MM.1S (cell line): ENCODE measurements around the gene FAM107B.

Source experiments
- DNase-seq: peaks from one replicate; pipeline ENCODE4 v3.0.0-alpha.2; 2015
- H2AFZ ChIP-seq: fragments of 300-600 bp; sonication (generic); 2 replicates; pipeline ENCODE4 v1.6.0; 2016; ENCODE audit warnings: antibody characterized with exemption, low read length
- H3F3A ChIP-seq: fragments of 300-600 bp; sonication (generic); 2 replicates; pipeline ENCODE4 v1.6.1; 2016; ENCODE audit warnings: mild to moderate bottlenecking, antibody characterized with exemption, low read length, moderate library complexity, mixed read lengths; ENCODE audit not compliant: insufficient read depth
- H3K27ac ChIP-seq: fragments of 300-600 bp; sonication (generic); 2 replicates; pipeline ENCODE4 v1.5.1; 2016; ENCODE audit warnings: mild to moderate bottlenecking, low read length
- H3K27me3 ChIP-seq: fragments of 300-600 bp; sonication (generic); replicated peaks from 2 replicates; pipeline ENCODE4 v1.6.0; 2016; ENCODE audit warnings: low read length; ENCODE audit not compliant: insufficient read depth
- H3K36me3 ChIP-seq: fragments of 300-600 bp; sonication (generic); replicated peaks from 2 replicates; pipeline ENCODE4 v1.6.1; 2016; ENCODE audit warnings: mild to moderate bottlenecking, low read length, mixed read lengths; ENCODE audit not compliant: insufficient read depth
- H3K4me1 ChIP-seq: fragments of 300-600 bp; sonication (generic); 2 replicates; pipeline ENCODE4 v1.6.1; 2016; ENCODE audit warnings: low read length, mixed read lengths
- H3K4me2 ChIP-seq: fragments of 300-600 bp; sonication (generic); 2 replicates; pipeline ENCODE4 v1.6.0; 2016; ENCODE audit warnings: low read depth, low read length
- H3K4me3 ChIP-seq: fragments of 300-600 bp; sonication (generic); 2 replicates; pipeline ENCODE4 v1.5.1; 2016; ENCODE audit warnings: low read length, mixed read lengths
- H3K79me2 ChIP-seq: fragments of 300-600 bp; sonication (generic); 2 replicates; pipeline ENCODE4 v1.6.1; 2016; ENCODE audit warnings: mixed run types, low read length, mixed read lengths
- H3K9ac ChIP-seq: fragments of 300-600 bp; sonication (generic); 2 replicates; pipeline ENCODE4 v1.6.1; 2016; ENCODE audit warnings: low read length, mixed read lengths
- H3K9me2 ChIP-seq: fragments of 300-600 bp; sonication (generic); replicated peaks from 2 replicates; pipeline ENCODE4 v1.6.1; 2016; ENCODE audit warnings: mild to moderate bottlenecking, low read length, mixed read lengths; ENCODE audit not compliant: insufficient read depth
- H3K9me3 ChIP-seq: fragments of 300-600 bp; sonication (generic); replicated peaks from 2 replicates; pipeline ENCODE4 v1.6.1; 2016; ENCODE audit warnings: mild to moderate bottlenecking, low read length, mixed read lengths; ENCODE audit not compliant: insufficient read depth
- H4K20me1 ChIP-seq: fragments of 300-600 bp; sonication (generic); 2 replicates; pipeline ENCODE4 v1.6.1; 2016; ENCODE audit warnings: mild to moderate bottlenecking, low read length, moderate library complexity, mixed read lengths; ENCODE audit not compliant: insufficient read depth
- EZH2 ChIP-seq: fragments of 300-600 bp; sonication (generic); optimal IDR thresholded peaks from 2 replicates; pipeline ENCODE3; 2017; ENCODE audit warnings: low read depth, mild to moderate bottlenecking, antibody characterized with exemption, low read length, mixed read lengths
- EZH2phosphoT487 ChIP-seq: fragments of 300-600 bp; sonication (generic); IDR thresholded peaks from 2 replicates; pipeline ENCODE4 v1.6.1; 2018; ENCODE audit warnings: antibody characterized with exemption, low read length
- TF ChIP-seq, protein P1 (sequence below): fragments of 300-600 bp; sonication (generic); IDR thresholded peaks from 2 replicates; pipeline ENCODE4 v1.5.1; 2016; ENCODE audit warnings: antibody characterized with exemption, low read length, mixed read lengths

Gene FAM107B

DNA sequence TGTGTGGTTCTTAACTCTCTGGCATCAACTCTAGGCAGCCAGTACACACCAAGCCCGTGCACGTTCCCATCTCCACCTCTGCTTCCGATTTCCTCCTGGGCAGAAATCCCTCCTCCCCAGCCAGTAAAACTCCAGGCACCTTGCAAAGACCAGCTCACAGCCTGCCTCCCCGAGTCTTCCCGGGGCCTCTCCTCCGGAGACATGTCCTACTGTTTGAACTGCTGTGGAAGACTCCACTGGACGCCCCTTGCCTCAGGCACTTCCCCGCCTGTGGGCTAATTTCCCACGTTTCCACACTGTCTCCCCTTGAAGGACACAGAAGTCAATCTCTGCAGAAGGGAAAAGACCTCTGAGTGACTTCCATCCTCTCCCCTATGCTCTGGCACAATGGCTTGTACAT is 233.3 kb downstream of the FAM107B start:
- no peak overlapping the region for H3K27ac ChIP-seq
- TF ChIP-seq EZH2 (no peak), EZH2phosphoT487 (no peak)
- TF ChIP-seq, protein P1, sequence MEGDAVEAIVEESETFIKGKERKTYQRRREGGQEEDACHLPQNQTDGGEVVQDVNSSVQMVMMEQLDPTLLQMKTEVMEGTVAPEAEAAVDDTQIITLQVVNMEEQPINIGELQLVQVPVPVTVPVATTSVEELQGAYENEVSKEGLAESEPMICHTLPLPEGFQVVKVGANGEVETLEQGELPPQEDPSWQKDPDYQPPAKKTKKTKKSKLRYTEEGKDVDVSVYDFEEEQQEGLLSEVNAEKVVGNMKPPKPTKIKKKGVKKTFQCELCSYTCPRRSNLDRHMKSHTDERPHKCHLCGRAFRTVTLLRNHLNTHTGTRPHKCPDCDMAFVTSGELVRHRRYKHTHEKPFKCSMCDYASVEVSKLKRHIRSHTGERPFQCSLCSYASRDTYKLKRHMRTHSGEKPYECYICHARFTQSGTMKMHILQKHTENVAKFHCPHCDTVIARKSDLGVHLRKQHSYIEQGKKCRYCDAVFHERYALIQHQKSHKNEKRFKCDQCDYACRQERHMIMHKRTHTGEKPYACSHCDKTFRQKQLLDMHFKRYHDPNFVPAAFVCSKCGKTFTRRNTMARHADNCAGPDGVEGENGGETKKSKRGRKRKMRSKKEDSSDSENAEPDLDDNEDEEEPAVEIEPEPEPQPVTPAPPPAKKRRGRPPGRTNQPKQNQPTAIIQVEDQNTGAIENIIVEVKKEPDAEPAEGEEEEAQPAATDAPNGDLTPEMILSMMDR = no peak
- H3K9me2 ChIP-seq = no peaks in the 10 kb centered on the region
- H3K79me2 ChIP-seq = peaks cover 100% of the 10 kb centered on the region
- no peaks in the 10 kb centered on the region for H4K20me1 ChIP-seq
- no peak overlapping the region for H3K4me2 ChIP-seq
- H2AFZ ChIP-seq = no peak overlapping the region
- no peaks in the 10 kb centered on the region; the same call in none of the 2 replicates for H3K36me3 ChIP-seq
- H3K9me3 ChIP-seq = no peaks in the 10 kb centered on the region
- no peak for DNase-seq
- no peaks in the 10 kb centered on the region for H3K27me3 ChIP-seq
- no peak overlapping the region for H3K9ac ChIP-seq
- peaks cover 13% of the 10 kb centered on the region; the same call in 1 of the 2 replicates for H3K4me1 ChIP-seq
- H3K4me3 ChIP-seq = no peak overlapping the region
- H3F3A ChIP-seq = no peaks in the 10 kb centered on the region

DNA sequence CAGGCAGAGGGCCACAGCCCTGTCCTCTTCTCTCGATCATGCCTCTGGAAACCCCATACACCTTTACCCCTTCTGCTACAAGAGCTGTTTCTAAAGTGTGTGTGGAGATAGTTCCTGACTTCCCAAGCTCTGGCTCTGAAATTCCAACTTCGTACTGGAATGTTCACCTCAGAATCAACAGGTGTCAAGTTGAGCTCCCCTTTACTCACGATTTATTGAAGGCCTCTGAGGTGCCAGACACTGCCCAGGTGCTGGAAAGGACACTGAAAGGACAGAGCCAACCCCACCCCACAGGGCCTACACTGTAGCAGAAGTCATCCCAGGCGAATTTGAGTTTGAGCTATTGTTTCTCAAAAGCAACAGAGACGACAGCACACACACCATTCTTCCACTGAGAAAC is 234.1 kb downstream of the FAM107B start:
- peaks cover 10% of the 10 kb centered on the region; the same call in 1 of the 2 replicates for H3K4me1 ChIP-seq
- TF ChIP-seq, protein P1 = no peak
- TF ChIP-seq EZH2phosphoT487 (no peak), EZH2 (no peak)
- H4K20me1 ChIP-seq = no peaks in the 10 kb centered on the region

DNA sequence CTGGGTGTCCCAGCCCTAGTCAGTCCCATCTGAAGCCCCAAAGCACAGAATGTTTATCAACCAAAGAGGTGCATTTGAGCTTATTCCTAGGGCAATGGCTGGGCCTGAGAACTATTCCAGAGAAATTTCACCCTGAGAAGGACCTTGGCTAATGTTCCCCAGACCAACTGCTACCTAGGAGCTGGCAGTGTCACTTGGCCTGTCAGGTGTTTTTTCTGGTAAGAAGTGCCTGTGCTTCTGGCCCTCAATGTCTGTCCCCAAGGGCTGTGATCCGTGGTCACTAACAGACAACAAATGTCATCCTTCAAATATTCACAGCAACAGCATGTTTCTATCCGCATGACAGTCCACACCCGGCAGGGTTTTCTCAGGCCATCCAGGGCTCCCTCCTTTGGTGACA is 234.6 kb downstream of the FAM107B start:
- H2AFZ ChIP-seq = no peak overlapping the region
- TF ChIP-seq EZH2phosphoT487 = no peak
- TF ChIP-seq, protein P1 = no peak
- TF ChIP-seq EZH2 = no peak
- no peak for DNase-seq
- peak overlapping the region; percentile 10; the same call in 1 of the 2 replicates for H3K27ac ChIP-seq
- no peaks in the 10 kb centered on the region for H3K27me3 ChIP-seq
- H3K79me2 ChIP-seq = peaks cover 100% of the 10 kb centered on the region
- H3K9ac ChIP-seq = no peak overlapping the region
- no peak overlapping the region for H3K4me3 ChIP-seq
- no peaks in the 10 kb centered on the region for H3K9me2 ChIP-seq
- no peaks in the 10 kb centered on the region for H3F3A ChIP-seq
- no peaks in the 10 kb centered on the region for H3K9me3 ChIP-seq
- H3K36me3 ChIP-seq = no peaks in the 10 kb centered on the region; the same call in none of the 2 replicates
- H3K4me1 ChIP-seq = peaks cover 10% of the 10 kb centered on the region; the same call in 1 of the 2 replicates
- H3K4me2 ChIP-seq = no peak overlapping the region
- no peaks in the 10 kb centered on the region for H4K20me1 ChIP-seq

More for the DNA sequence above, 234.1 kb downstream of the FAM107B start:
- Histone ChIP-seq H3K79me2 (peaks cover 100% of the 10 kb centered on the region), H3K4me3 (no peak overlapping the region), H3K36me3 (no peaks in the 10 kb centered on the region; the same call in none of the 2 replicates), H3K9me3 (no peaks in the 10 kb centered on the region), H3K27ac (no peak overlapping the region), H3K9ac (no peak overlapping the region), H2AFZ (no peak overlapping the region), H3K4me2 (no peak overlapping the region), H3K27me3 (no peaks in the 10 kb centered on the region), H3F3A (no peaks in the 10 kb centered on the region), H3K9me2 (no peaks in the 10 kb centered on the region)
- DNase-seq = no peak
